GM06990 (cell line): ENCODE measurements around the gene INSIG1.

Experiments
- DNase-seq: peaks from one replicate; pipeline ENCODE4 v3.0.0-alpha.2; 2011; ENCODE audit not compliant: insufficient read length; ENCODE audit errors: extremely low read depth
- H3K27me3 ChIP-seq: replicated peaks from 2 replicates; pipeline ENCODE4 v1.6.0; 2011; ENCODE audit warnings: low read length; ENCODE audit not compliant: control insufficient read depth, insufficient read depth
- H3K36me3 ChIP-seq: 2 replicates; pipeline ENCODE4 v1.5.1; 2011; ENCODE audit warnings: low read length; ENCODE audit not compliant: control insufficient read depth, insufficient read depth
- H3K4me3 ChIP-seq: replicated peaks from 2 replicates; pipeline ENCODE4 v1.5.1; 2011; ENCODE audit warnings: low read depth, mild to moderate bottlenecking, control low read depth, low read length
- TF ChIP-seq, protein P1 (sequence below): IDR thresholded peaks from 2 replicates; pipeline ENCODE4 v1.5.1; 2011; ENCODE audit warnings: low read length, control low read depth, mild to moderate bottlenecking, inconsistent platforms; ENCODE audit not compliant: insufficient read depth, poor library complexity, severe bottlenecking

The INSIG1 gene

DNA sequence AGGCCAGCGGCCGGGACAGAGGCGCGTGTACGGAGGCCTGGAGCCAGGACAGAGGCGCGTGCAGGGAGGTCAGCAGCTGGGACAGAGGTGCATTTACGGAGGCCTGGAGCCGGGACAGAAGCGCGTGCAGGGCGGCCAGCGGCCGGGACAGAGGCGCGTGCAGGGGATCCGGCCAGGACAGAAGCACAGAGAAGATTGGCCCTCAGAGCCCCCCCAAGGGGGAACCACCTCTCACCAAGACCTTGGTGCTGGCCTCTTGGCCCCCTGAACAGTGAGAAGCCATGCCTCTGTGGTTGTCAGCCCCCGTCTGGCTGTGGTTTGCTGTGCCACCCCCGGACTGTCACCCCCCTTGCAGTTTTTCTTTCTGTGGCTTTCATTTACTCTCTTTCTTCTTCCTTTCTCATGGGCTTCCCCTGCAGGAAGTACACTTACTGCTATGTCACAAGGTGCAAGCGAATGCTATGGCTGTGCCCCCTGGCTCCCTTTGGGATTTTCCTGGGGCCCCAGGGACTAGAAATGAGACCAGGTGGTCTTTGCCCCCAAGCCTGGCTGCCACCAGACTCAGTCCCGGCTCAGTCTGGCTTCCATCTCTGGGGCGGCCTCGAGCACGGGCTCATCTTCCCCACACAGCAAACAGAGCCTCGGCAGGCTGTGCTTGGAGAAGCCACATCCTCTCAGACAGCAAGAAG, 41.1 kb downstream of the INSIG1 start:
- H3K36me3 ChIP-seq: no peaks in the 10 kb centered on the region
- H3K4me3 ChIP-seq: no peak overlapping the region
- no peaks in the 10 kb centered on the region for H3K27me3 ChIP-seq
- TF ChIP-seq, protein P1, sequence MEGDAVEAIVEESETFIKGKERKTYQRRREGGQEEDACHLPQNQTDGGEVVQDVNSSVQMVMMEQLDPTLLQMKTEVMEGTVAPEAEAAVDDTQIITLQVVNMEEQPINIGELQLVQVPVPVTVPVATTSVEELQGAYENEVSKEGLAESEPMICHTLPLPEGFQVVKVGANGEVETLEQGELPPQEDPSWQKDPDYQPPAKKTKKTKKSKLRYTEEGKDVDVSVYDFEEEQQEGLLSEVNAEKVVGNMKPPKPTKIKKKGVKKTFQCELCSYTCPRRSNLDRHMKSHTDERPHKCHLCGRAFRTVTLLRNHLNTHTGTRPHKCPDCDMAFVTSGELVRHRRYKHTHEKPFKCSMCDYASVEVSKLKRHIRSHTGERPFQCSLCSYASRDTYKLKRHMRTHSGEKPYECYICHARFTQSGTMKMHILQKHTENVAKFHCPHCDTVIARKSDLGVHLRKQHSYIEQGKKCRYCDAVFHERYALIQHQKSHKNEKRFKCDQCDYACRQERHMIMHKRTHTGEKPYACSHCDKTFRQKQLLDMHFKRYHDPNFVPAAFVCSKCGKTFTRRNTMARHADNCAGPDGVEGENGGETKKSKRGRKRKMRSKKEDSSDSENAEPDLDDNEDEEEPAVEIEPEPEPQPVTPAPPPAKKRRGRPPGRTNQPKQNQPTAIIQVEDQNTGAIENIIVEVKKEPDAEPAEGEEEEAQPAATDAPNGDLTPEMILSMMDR: no peak
- no peak for DNase-seq

DNA sequence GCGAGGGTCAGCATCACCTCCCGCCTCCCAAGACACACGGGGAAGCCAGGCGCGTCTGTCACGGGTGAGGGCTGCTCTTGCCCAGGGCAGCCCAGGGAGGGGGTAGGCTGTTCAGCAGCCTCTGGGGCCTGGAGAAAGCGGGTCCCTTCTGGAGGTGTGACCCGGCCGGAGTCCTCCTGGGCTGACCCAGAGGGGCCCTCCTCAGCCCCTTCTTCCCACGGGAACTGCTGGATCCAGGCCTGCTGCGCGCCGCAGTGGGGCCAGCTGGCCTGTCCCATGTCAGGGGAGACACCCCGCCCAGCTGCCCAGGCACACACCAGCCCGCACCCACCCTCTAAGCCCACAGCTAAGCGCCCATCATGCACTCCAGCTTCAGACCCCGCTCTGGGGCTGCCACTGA, 41.8 kb downstream of the INSIG1 start:
- H3K36me3 ChIP-seq: no peaks in the 10 kb centered on the region
- no peak for DNase-seq
- no peak overlapping the region for H3K4me3 ChIP-seq
- H3K27me3 ChIP-seq: no peaks in the 10 kb centered on the region
- TF ChIP-seq, protein P1: no peak

DNA sequence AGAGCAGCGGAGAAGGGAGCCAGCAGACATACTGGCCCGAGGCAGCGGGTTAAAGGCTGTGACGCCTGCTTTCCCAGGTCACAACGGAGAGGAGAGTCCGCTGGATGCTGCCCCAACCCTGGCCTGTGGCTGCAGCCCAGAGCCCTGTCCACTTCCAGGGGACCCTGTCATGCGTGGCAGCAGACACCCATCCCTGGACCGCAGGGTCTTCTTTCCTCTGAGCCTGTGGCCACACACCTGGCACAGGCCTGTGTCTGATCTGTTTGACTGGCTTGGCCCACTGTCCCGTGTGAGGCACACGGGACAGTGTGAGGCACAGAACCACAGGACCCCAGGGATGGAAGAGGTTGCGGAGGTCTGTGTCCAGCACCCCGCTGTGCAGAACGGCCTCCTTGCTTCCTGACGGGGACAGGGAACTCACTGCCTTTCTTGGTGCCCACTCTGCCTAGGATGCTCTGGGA, 42.4 kb downstream of the INSIG1 start:
- DNase-seq: no peak
- Histone ChIP-seq H3K4me3 (no peak overlapping the region), H3K27me3 (no peaks in the 10 kb centered on the region), H3K36me3 (no peaks in the 10 kb centered on the region)
- TF ChIP-seq, protein P1: no peak

DNA sequence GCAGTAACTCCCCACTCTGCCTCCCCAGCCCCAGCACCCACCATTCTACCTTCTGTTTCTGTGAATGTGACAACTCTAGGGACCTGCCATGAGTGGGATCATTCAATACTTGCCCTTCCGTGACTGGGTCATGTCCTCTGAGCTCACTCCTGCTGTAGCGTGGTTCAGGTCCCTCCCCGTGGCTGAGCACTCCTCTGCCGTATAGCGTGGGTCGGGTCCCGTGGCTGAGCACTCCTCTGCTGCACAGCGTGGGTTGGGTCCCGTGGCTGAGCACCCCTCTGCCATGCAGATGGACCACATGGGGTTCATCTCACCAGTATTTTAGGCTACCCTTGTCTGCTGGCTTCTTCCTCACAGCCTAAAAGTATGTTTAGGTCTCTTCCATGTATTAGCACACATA, 43.0 kb downstream of the INSIG1 start:
- no peak for DNase-seq
- Histone ChIP-seq H3K36me3 (no peaks in the 10 kb centered on the region), H3K4me3 (no peak overlapping the region), H3K27me3 (no peaks in the 10 kb centered on the region)
- TF ChIP-seq, protein P1: no peak

DNA sequence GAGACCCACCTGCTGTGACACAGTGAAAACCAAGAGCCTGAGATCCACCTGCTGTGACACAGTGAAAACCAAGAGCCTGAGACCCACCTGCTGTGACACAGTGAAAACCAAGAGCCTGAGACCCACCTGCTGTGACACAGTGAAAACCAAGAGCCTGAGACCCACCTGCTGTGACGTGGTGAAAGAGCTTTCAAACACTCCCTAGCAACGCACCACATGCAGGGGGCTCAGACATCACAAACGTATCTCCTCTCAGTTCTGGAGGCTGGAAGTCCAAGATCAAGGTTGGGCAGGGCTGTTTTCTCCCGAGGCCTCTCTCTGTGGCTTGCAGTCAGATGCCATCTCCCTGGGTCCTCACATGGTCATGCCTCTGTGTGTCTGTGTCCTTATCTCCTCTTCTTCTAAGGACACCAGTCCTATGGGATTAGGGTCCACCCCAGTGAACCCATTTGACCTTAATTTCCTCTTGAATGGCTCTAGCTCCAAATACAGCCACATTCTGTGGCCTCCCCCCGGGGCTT, 43.8 kb downstream of the INSIG1 start:
- TF ChIP-seq, protein P1: no peak
- Histone ChIP-seq H3K27me3 (no peaks in the 10 kb centered on the region), H3K36me3 (no peaks in the 10 kb centered on the region), H3K4me3 (no peak overlapping the region)
- DNase-seq: no peak
